GM23338 (cell line): ENCODE measurements around the gene ZNF488. TPM values are rescaled to one million over a fixed set of nuclear protein-coding genes. Genes with fewer than 3 reads are reported as not detected.

ENCODE experiments used
- ATAC-seq: fragments of 200-7000 bp; cut with Tn5 transposase; 3 replicates; pipeline ENCODE4 v1.9.1; 2020
- DNase-seq: peaks from one replicate; pipeline ENCODE4 v3.0.0-alpha.2; 2015; ENCODE audit warnings: low spot score
- H2AFZ ChIP-seq: fragments of 200-600 bp; sonication (generic); 2 replicates; pipeline ENCODE4 v1.8.0; 2016; ENCODE audit warnings: antibody characterized with exemption, mild to moderate bottlenecking, moderate library complexity
- H3F3A ChIP-seq: fragments of 200-600 bp; sonication (generic); replicated peaks from 2 replicates; pipeline ENCODE4 v1.8.0; 2017; ENCODE audit warnings: antibody characterized with exemption, mixed run types, low read depth
- H3K27ac ChIP-seq: fragments of 200-600 bp; sonication (generic); 2 replicates; pipeline ENCODE4 v1.6.1; 2016; ENCODE audit warnings: low read depth
- H3K27me3 ChIP-seq: fragments of 200-600 bp; sonication (generic); 2 replicates; pipeline ENCODE4 v1.8.0; 2016; ENCODE audit warnings: mild to moderate bottlenecking, mixed run types, moderate library complexity; ENCODE audit not compliant: insufficient read depth
- H3K36me3 ChIP-seq: fragments of 200-600 bp; sonication (generic); 2 replicates; pipeline ENCODE4 v1.8.0; 2016; ENCODE audit warnings: mild to moderate bottlenecking; ENCODE audit not compliant: insufficient read depth
- H3K4me1 ChIP-seq: fragments of 200-600 bp; sonication (generic); 2 replicates; pipeline ENCODE4 v1.8.0; 2016; ENCODE audit warnings: mild to moderate bottlenecking, moderate library complexity; ENCODE audit not compliant: insufficient read depth
- H3K4me2 ChIP-seq: fragments of 200-600 bp; sonication (generic); 2 replicates; pipeline ENCODE4 v1.7.1; 2017; ENCODE audit warnings: mixed run types
- H3K4me3 ChIP-seq: fragments of 200-600 bp; sonication (generic); 2 replicates; pipeline ENCODE4 v1.6.1; 2016; ENCODE audit warnings: mixed run types
- H3K79me2 ChIP-seq: fragments of 200-600 bp; sonication (generic); replicated peaks from 2 replicates; pipeline ENCODE4 v1.8.0; 2017; ENCODE audit warnings: mild to moderate bottlenecking; ENCODE audit not compliant: insufficient read depth
- H3K9me2 ChIP-seq: fragments of 200-600 bp; sonication (generic); 2 replicates; pipeline ENCODE4 v1.8.0; 2017; ENCODE audit not compliant: insufficient read depth
- H4K20me1 ChIP-seq: fragments of 200-600 bp; sonication (generic); replicated peaks from 2 replicates; pipeline ENCODE4 v1.8.0; 2017; ENCODE audit warnings: mild to moderate bottlenecking; ENCODE audit not compliant: insufficient read depth
- H3K27ac Mint-ChIP-seq: 2 replicates; pipeline ENCODE4 v1.8.0; 2020; ENCODE audit warnings: inconsistent platforms, mild to moderate bottlenecking, moderate library complexity, mixed read lengths
- H3K27me3 Mint-ChIP-seq: 3 replicates; pipeline ENCODE4 v1.8.0; 2022; ENCODE audit warnings: low read depth, mild to moderate bottlenecking, moderate library complexity, mixed read lengths, inconsistent platforms; ENCODE audit not compliant: insufficient read depth, poor library complexity
- H3K36me3 Mint-ChIP-seq: 3 replicates; pipeline ENCODE4 v1.8.0; 2021; ENCODE audit warnings: low read depth, mild to moderate bottlenecking, inconsistent platforms, moderate library complexity, mixed read lengths
- H3K4me1 Mint-ChIP-seq: 3 replicates; pipeline ENCODE4 v1.8.0; 2020; ENCODE audit warnings: mild to moderate bottlenecking, inconsistent platforms, mixed read lengths
- H3K4me3 Mint-ChIP-seq: 3 replicates; pipeline ENCODE4 v1.8.0; 2021; ENCODE audit warnings: moderate library complexity, mild to moderate bottlenecking, inconsistent platforms, mixed read lengths
- H3K9me3 Mint-ChIP-seq: 3 replicates; pipeline ENCODE4 v1.8.0; 2020; ENCODE audit warnings: moderate library complexity, mild to moderate bottlenecking, inconsistent platforms, mixed read lengths
- CREB1 ChIP-seq: fragments of 250-450 bp; sonication (Bioruptor Pico); IDR thresholded peaks from 2 replicates; pipeline ENCODE4 v1.5.0; 2020; ENCODE audit warnings: low read depth, mild to moderate bottlenecking, moderate library complexity
- CTCF ChIP-seq, 2 experiments: fragments of 200-600 bp in 1 of 2; sonication (generic) in 1 of 2; conservative IDR thresholded peaks; 2 replicates each; pipeline versions ENCODE4 v1.5.1 to v1.6.1; 2016 to 2017; ENCODE audit warnings: antibody characterized with exemption in 2 of 2, low read depth in 2 of 2, mild to moderate bottlenecking in 2 of 2, moderate library complexity in 1 of 2
- EZH2 ChIP-seq: fragments of 200-600 bp; sonication (generic); IDR thresholded peaks from one replicate; pipeline ENCODE4 v1.8.0; 2017; ENCODE audit warnings: antibody characterized with exemption, mild to moderate bottlenecking, low read depth; ENCODE audit not compliant: unreplicated experiment
- EZH2phosphoT487 ChIP-seq: fragments of 200-600 bp; sonication (generic); IDR thresholded peaks from one replicate; pipeline ENCODE4 v1.8.1; 2018; ENCODE audit warnings: antibody characterized with exemption; ENCODE audit not compliant: unreplicated experiment
- JUNB ChIP-seq: IDR thresholded peaks from one replicate; pipeline ENCODE4 v1.6.1; 2016; ENCODE audit warnings: antibody characterized with exemption; ENCODE audit not compliant: unreplicated experiment
- NANOG ChIP-seq: IDR thresholded peaks from 2 replicates; pipeline ENCODE4 v1.6.1; 2016; ENCODE audit warnings: antibody characterized with exemption, borderline replicate concordance
- POLR2AphosphoS5 ChIP-seq: IDR thresholded peaks from 2 replicates; pipeline ENCODE4 v1.6.1; 2016; ENCODE audit warnings: antibody characterized with exemption, low read depth
- REST ChIP-seq: IDR thresholded peaks from one replicate; pipeline ENCODE4 v1.6.1; 2018; ENCODE audit warnings: antibody characterized with exemption; ENCODE audit not compliant: unreplicated experiment
- STAT1 ChIP-seq: IDR thresholded peaks from one replicate; pipeline ENCODE4 v1.6.1; 2016; ENCODE audit warnings: antibody characterized with exemption; ENCODE audit not compliant: unreplicated experiment
- ZNF114 ChIP-seq: fragments of 250-450 bp; sonication (Bioruptor Pico); IDR thresholded peaks from 2 replicates; pipeline ENCODE4 v1.5.0; 2020; ENCODE audit warnings: mild to moderate bottlenecking, moderate library complexity
- ZNF331 ChIP-seq: fragments of 250-450 bp; sonication (Bioruptor Pico); IDR thresholded peaks from 2 replicates; pipeline ENCODE4 v1.5.0; 2020; ENCODE audit warnings: low read depth, mild to moderate bottlenecking, moderate library complexity
- polyA plus RNA-seq: library from polyadenylated mRNA; unstranded; fragments of >200 nt; fragmentation: Nextera tagmentation; extraction: Ambion mirVana; gene quantifications from 2 replicates; pipeline ENCODE4 v1.2.1, GENCODE V29; 2016
- total RNA-seq: library from RNA; depleted of rRNA; stranded (reverse); fragments of >200 nt; shearing (Covaris generic); gene quantifications from 2 replicates; pipeline ENCODE4 v1.2.3, GENCODE V29; 2014
- TF ChIP-seq, protein P1 (sequence below): IDR thresholded peaks from 2 replicates; pipeline ENCODE4 v1.6.1; 2016; ENCODE audit warnings: antibody characterized with exemption

The ZNF488 gene
- total and polyA plus RNA-seq, 2 experiments from 2014 or later = 2.5 to 5.2 TPM

GRCh38 chr10:47358457-47358856 is 25.6 kb downstream of the ZNF488 start:
- no peak for ATAC-seq
- Histone ChIP-seq H3K36me3 (no peaks in the 10 kb centered on the region), H3K9me2 (no peaks in the 10 kb centered on the region), H3K4me2 (no peak overlapping the region), H3K27ac (no peak overlapping the region), H4K20me1 (no peaks in the 10 kb centered on the region), H3K79me2 (no peaks in the 10 kb centered on the region), H2AFZ (no peak overlapping the region), H3K4me1 (no peaks in the 10 kb centered on the region), H3K4me3 (no peak overlapping the region), H3F3A (no peaks in the 10 kb centered on the region), H3K27me3 (no peaks in the 10 kb centered on the region)
- H3K36me3 Mint-ChIP-seq = no peaks in the 10 kb centered on the region
- H3K4me1 Mint-ChIP-seq = no peaks in the 10 kb centered on the region; the same call in 2 of the 3 replicates
- TF ChIP-seq, protein P1, sequence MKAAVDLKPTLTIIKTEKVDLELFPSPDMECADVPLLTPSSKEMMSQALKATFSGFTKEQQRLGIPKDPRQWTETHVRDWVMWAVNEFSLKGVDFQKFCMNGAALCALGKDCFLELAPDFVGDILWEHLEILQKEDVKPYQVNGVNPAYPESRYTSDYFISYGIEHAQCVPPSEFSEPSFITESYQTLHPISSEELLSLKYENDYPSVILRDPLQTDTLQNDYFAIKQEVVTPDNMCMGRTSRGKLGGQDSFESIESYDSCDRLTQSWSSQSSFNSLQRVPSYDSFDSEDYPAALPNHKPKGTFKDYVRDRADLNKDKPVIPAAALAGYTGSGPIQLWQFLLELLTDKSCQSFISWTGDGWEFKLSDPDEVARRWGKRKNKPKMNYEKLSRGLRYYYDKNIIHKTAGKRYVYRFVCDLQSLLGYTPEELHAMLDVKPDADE = no peak
- no peak for TF ChIP-seq CTCF (conservative IDR thresholded peaks at IDR 0.05; ENCODE audit: low read depth in 2 of 2)
- TF ChIP-seq POLR2AphosphoS5 = no peak
- TF ChIP-seq REST = no peak
- no peak for TF ChIP-seq CREB1 (CRISPR knock-in tag)
- TF ChIP-seq EZH2phosphoT487 = no peak
- TF ChIP-seq EZH2 = no peak
- no peak for TF ChIP-seq ZNF331 (CRISPR knock-in tag)
- no peak for TF ChIP-seq ZNF114 (CRISPR knock-in tag)
- no peaks in the 10 kb centered on the region for H3K9me3 Mint-ChIP-seq
- DNase-seq = no peak
- no peak overlapping the region for H3K4me3 Mint-ChIP-seq
- peaks cover 5% of the 10 kb centered on the region for H3K27me3 Mint-ChIP-seq
- H3K27ac Mint-ChIP-seq = no peak overlapping the region

DNA sequence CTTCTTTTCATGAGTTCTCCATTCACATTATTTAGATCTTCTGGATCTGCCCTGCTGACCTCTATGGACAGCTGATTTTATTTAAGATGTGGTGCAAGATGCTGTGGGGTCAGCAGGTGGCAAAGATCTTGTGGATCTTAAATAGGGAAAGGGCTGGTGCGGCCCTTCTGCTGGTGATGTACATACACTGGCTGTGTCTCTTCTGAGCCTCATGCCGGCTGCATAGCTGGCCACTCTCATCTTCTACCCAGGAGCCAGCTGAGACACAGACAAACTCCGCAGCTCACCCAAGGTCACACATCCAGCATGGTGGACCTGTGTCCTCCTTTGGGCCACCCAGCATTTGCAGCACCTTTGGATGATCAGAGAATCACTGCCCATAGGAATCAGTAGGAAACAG is 26.2 kb downstream of the ZNF488 start:
- Histone ChIP-seq H3K27me3 (no peaks in the 10 kb centered on the region), H3K79me2 (no peaks in the 10 kb centered on the region), H3K27ac (no peak overlapping the region), H4K20me1 (no peaks in the 10 kb centered on the region), H3K36me3 (no peaks in the 10 kb centered on the region), H3K9me2 (no peaks in the 10 kb centered on the region), H3F3A (no peaks in the 10 kb centered on the region), H2AFZ (no peak overlapping the region), H3K4me1 (no peaks in the 10 kb centered on the region), H3K4me3 (no peak overlapping the region), H3K4me2 (no peak overlapping the region)
- DNase-seq = no peak
- Mint-ChIP-seq H3K4me3 (no peak overlapping the region), H3K27ac (no peak overlapping the region), H3K36me3 (no peaks in the 10 kb centered on the region), H3K9me3 (no peaks in the 10 kb centered on the region), H3K4me1 (no peaks in the 10 kb centered on the region; the same call in 2 of the 3 replicates), H3K27me3 (peaks cover 5% of the 10 kb centered on the region)
- ATAC-seq = no peak
- TF ChIP-seq CREB1 (CRISPR knock-in tag) = no peak
- no peak for TF ChIP-seq NANOG
- no peak for TF ChIP-seq STAT1
- TF ChIP-seq CTCF (conservative IDR thresholded peaks at IDR 0.05; ENCODE audit: low read depth in 2 of 2) = no peak
- TF ChIP-seq POLR2AphosphoS5 = no peak
- no peak for TF ChIP-seq EZH2phosphoT487
- no peak for TF ChIP-seq ZNF331 (CRISPR knock-in tag)
- no peak for TF ChIP-seq ZNF114 (CRISPR knock-in tag)
- TF ChIP-seq JUNB = no peak
- no peak for TF ChIP-seq REST
